Stomach (tissue), 4 donors: ENCODE data around the gene SLC35E1.

Experiments used
- CTCF ChIP-seq, 7 experiments: fragments of 450-650 bp in 4 of 7; fragments of 200-600 bp in 3 of 7; sonication (generic) in 3 of 7; IDR thresholded peaks; one replicate each; pipeline ENCODE4 v1.5.1; 2016 to 2019; ENCODE audit warnings: antibody characterized with exemption in 7 of 7, control low read depth in 2 of 7, mild to moderate bottlenecking in 1 of 7
- EP300 ChIP-seq: sonication (generic); formaldehyde crosslinking; IDR thresholded peaks from one replicate; pipeline ENCODE4 v1.6.1; 2017; ENCODE audit warnings: antibody characterized with exemption
- POLR2A ChIP-seq, 4 donors: fragments of 450-650 bp; IDR thresholded peaks; one replicate each; pipeline ENCODE4 v1.6.1; 2016; ENCODE audit warnings: antibody characterized with exemption in 4 of 4, control low read depth in 2 of 4, mild to moderate bottlenecking in 1 of 4, moderate library complexity in 1 of 4
- POLR2AphosphoS5 ChIP-seq, 3 donors: sonication (generic); formaldehyde crosslinking; IDR thresholded peaks; one replicate each; pipeline ENCODE4 v1.6.1; 2016; ENCODE audit warnings: antibody characterized with exemption in 3 of 3

DNA sequence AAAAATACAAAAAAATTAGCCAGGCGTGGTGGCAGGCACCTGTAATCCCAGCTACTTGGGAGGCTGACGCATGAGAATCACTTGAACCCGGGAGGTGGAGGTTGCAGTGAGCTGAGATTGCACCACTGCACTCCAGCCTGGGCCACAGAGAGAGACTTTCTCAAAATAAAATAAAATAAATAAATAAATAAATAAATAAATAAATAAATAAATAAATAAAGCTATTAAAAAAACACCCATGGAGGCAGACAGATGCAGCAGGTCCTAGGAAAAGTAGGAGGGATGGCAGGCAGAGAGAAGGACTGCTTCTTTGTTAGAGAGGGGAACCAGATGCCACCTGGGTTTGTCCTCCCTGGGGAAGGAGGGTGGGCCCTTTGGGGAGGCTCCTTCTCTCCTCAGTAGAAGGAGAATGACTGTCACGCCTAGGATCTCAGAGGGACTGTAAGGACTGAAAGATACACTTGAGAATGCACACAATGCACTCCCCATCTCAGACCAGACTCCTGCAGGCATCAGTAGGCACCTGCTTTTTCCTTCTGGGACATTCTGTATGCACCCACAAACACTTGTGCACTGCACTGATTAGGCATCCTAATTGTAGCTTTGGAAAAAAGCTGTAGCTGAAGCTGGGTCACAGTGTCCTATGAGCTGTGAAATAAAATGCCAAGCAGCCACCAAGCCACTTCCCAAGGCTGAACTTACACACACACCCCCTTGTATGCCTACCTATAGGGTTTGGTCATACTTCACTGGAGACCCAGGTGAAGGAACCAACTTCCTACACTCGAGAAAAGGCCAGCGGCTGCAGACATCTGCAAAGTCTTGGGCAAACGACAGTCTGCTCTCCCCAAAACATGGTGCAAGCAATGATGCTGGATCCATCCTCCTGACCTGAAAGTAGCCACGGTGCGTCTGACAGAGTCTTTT lies 18.9 kb upstream of the SLC35E1 start:
- no peak for TF ChIP-seq POLR2A (IDR thresholded peaks at IDR 0.05)
- no peak for TF ChIP-seq EP300
- no peak for TF ChIP-seq CTCF (IDR thresholded peaks at IDR 0.05)
- no peak for TF ChIP-seq POLR2AphosphoS5 (IDR thresholded peaks at IDR 0.05)
